Measurements from ENCODE around the gene SNX11.
A peak's percentile ranks its signal among the peaks of the same experiment; 100 is the strongest.

SNX11 gene, protein sequence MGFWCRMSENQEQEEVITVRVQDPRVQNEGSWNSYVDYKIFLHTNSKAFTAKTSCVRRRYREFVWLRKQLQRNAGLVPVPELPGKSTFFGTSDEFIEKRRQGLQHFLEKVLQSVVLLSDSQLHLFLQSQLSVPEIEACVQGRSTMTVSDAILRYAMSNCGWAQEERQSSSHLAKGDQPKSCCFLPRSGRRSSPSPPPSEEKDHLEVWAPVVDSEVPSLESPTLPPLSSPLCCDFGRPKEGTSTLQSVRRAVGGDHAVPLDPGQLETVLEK

DNA sequence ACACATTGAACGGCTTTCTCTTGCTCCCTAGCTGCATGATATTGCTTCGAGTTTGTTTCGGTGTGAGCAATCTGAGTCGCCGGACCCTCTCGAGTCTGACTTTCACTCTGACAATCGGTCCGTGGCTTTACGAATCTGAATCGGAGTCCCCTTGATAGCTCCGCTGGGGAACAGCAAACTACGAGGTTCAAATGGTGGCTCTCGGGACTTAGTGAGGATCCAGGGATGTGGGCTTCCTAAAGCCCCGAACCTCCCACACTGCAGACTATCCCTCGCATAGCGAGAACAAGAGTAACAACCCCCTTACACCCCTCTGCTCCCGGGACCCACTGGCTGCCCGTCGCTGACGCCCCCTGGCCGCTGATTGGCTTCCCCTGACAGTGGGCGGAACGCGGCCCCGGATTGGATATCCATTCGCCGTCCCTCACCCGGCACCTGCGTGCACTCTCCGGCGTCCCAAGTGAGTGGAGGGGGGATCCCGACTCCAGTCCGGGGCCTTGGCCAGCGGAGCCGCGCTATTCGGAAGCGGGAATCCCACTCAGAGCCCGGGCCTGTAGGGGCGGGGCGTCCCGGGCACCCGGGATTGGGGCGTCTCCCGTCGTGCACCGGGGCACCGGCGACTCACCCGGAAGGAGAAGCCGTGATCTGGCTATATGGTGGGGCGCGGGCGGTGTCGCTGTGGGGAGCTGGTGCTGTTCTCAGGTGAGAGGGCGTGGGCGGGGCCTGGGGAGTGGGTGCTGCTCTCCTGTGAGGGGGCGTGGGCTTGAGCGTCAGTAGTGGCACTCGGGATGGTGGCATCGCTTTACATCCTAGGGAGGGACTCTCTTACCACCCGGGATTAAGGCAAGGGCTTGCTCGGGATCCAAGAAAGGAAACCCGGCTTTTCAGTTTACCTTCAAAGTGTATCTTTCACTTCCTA lies at the start of gene SNX11:
Gene SNX11, plus strand, starts transcription at position 630 of the 919 bp plus-strand sequence. CDS start 4,278 bp downstream, outside the sequence.
- peak; percentile 91 for DNase-seq (ENCODE audit: low read depth)
- TF ChIP-seq, protein P1, sequence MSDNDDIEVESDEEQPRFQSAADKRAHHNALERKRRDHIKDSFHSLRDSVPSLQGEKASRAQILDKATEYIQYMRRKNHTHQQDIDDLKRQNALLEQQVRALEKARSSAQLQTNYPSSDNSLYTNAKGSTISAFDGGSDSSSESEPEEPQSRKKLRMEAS (IDR thresholded peaks at IDR 0.05; ENCODE audit: low read depth, low read length): 0 out of 2 replicates have a peak, but pooled peaks have one; percentile 21
- TF ChIP-seq CTCF (IDR thresholded peaks at IDR 0.05; ENCODE audit: low read depth, low read length) (no peak), MYC (IDR thresholded peaks at IDR 0.05; ENCODE audit: low read depth, low read length) (no peak), POLR2A (IDR thresholded peaks at IDR 0.05; ENCODE audit: extremely low read depth, insufficient read length) (peak; percentile 67)

DNA sequence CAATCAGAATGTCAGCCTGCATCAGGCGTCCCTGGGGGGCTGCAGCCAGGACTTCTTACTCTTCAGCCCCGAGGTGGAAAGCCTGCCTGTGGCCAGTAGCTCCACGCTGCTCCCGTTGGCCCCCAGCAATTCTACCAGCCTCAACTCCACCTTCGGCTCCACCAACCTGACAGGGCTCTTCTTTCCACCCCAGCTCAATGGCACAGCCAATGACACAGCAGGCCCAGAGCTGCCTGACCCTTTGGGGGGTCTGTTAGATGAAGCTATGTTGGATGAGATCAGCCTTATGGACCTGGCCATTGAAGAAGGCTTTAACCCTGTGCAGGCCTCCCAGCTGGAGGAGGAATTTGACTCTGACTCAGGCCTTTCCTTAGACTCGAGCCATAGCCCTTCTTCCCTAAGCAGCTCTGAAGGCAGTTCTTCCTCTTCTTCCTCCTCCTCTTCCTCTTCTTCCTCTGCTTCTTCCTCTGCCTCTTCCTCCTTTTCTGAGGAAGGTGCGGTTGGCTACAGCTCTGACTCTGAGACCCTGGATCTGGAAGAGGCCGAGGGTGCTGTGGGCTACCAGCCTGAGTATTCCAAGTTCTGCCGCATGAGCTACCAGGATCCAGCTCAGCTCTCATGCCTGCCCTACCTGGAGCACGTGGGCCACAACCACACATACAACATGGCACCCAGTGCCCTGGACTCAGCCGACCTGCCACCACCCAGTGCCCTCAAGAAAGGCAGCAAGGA lies 49.0 kb upstream of the SNX11 start:
- DNase-seq (ENCODE audit: low read depth): no peak
- no peak overlapping the region for H3K4me3 ChIP-seq (ENCODE audit: low read depth, low read length)
- no peak for TF ChIP-seq CTCF (IDR thresholded peaks at IDR 0.05; ENCODE audit: low read depth, low read length)
- no peak for TF ChIP-seq MYC (IDR thresholded peaks at IDR 0.05; ENCODE audit: low read depth, low read length)
- TF ChIP-seq, protein P1 (IDR thresholded peaks at IDR 0.05; ENCODE audit: low read depth, low read length): no peak
- no peak for TF ChIP-seq POLR2A (IDR thresholded peaks at IDR 0.05; ENCODE audit: extremely low read depth, insufficient read length)

More for the DNA sequence above, at the start of gene SNX11:
- peak within 1 kb of the TSS; percentile 79 for H3K4me3 ChIP-seq (ENCODE audit: low read depth, low read length)

GRCh38 chr17:48059125-48059668 lies 48.4 kb upstream of the SNX11 start:
- no peak overlapping the region for H3K4me3 ChIP-seq (ENCODE audit: low read depth, low read length)
- DNase-seq (ENCODE audit: low read depth): no peak
- TF ChIP-seq POLR2A (IDR thresholded peaks at IDR 0.05; ENCODE audit: extremely low read depth, insufficient read length): no peak
- TF ChIP-seq CTCF (IDR thresholded peaks at IDR 0.05; ENCODE audit: low read depth, low read length): no peak
- TF ChIP-seq, protein P1 (IDR thresholded peaks at IDR 0.05; ENCODE audit: low read depth, low read length): no peak
- TF ChIP-seq MYC (IDR thresholded peaks at IDR 0.05; ENCODE audit: low read depth, low read length): no peak

DNA sequence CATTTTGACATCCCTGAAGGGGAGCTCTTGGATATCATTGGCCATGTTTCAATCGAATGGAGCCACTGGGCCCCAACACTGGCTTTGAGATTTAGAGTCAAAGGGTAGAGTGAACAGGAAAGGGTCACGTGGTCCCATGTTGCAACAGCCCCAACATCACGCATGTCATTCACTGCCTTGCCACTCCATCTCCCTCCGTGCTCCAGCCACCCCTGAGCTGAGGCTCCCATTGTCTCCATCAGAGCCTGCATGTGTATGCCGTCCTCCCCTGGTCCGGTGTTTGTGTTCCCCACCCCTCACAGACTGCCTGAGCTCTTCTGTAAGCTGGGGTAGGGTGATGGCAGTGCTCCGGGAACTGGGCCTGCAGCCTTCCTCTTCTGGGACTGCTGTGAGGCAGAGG lies 47.3 kb upstream of the SNX11 start:
- TF ChIP-seq POLR2A (IDR thresholded peaks at IDR 0.05; ENCODE audit: extremely low read depth, insufficient read length) (no peak), CTCF (IDR thresholded peaks at IDR 0.05; ENCODE audit: low read depth, low read length) (no peak), MYC (IDR thresholded peaks at IDR 0.05; ENCODE audit: low read depth, low read length) (no peak)
- TF ChIP-seq, protein P1 (IDR thresholded peaks at IDR 0.05; ENCODE audit: low read depth, low read length): no peak
- no peak for DNase-seq (ENCODE audit: low read depth)
- no peak overlapping the region for H3K4me3 ChIP-seq (ENCODE audit: low read depth, low read length)

DNA sequence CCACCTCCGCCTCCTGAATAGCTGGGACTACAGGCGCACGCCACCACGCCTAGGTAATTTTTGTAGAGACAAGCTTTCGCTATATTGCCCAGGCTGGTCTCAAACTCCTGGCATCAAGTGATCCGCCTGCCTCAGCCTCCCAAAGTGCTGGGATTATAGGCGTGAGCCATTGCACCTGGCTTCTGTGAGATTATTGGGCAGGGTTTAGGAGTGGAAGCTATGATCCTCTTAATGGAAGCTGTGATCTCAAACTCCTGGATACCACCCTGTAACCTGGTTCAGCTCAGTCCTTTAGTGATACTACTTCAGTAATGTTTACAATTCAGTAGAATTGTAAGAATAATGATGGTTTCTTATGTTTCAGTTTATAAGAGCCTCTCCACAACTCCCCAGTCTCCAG lies 45.3 kb upstream of the SNX11 start:
- DNase-seq (ENCODE audit: low read depth): no peak
- TF ChIP-seq CTCF (IDR thresholded peaks at IDR 0.05; ENCODE audit: low read depth, low read length): no peak
- TF ChIP-seq POLR2A (IDR thresholded peaks at IDR 0.05; ENCODE audit: extremely low read depth, insufficient read length): no peak
- TF ChIP-seq, protein P1 (IDR thresholded peaks at IDR 0.05; ENCODE audit: low read depth, low read length): no peak
- TF ChIP-seq MYC (IDR thresholded peaks at IDR 0.05; ENCODE audit: low read depth, low read length): no peak

More for the DNA sequence above, 45.3 kb upstream of the SNX11 start:
- H3K4me3 ChIP-seq (ENCODE audit: low read depth, low read length): no peak overlapping the region
